H9 (cell line): ENCODE results near the gene KRT80. TPM values are rescaled to one million over a fixed set of nuclear protein-coding genes. Genes with fewer than 3 reads are reported as not detected.

Experiments
- DNase-seq: peaks from one replicate; pipeline ENCODE4 v3.0.0-alpha.2; 2017
- H2AFZ ChIP-seq: one replicate; pipeline ENCODE4 v1.6.1; 2013; ENCODE audit warnings: mild to moderate bottlenecking, low read length, control low read depth, moderate library complexity
- H2AK5ac ChIP-seq: 2 replicates; pipeline ENCODE4 v1.6.1; 2013; ENCODE audit warnings: low read length, control low read depth, mixed read lengths; ENCODE audit not compliant: insufficient read length
- H2BK120ac ChIP-seq: one replicate; pipeline ENCODE4 v1.6.1; 2013; ENCODE audit warnings: low read depth, mild to moderate bottlenecking, low read length, control low read depth, inconsistent platforms; ENCODE audit not compliant: poor library complexity, severe bottlenecking
- H2BK12ac ChIP-seq: 2 replicates; pipeline ENCODE4 v1.6.1; 2013; ENCODE audit warnings: low read length, control low read depth, mixed read lengths, low read depth; ENCODE audit not compliant: insufficient read length
- H2BK15ac ChIP-seq: 2 replicates; pipeline ENCODE4 v1.6.1; 2013; ENCODE audit warnings: low read depth, low read length, control low read depth
- H2BK20ac ChIP-seq: one replicate; pipeline ENCODE4 v1.6.1; 2013; ENCODE audit warnings: low read depth, mild to moderate bottlenecking, low read length, control low read depth, inconsistent platforms; ENCODE audit not compliant: poor library complexity, severe bottlenecking
- H2BK5ac ChIP-seq: 2 replicates; pipeline ENCODE4 v1.6.1; 2013; ENCODE audit warnings: low read length, control low read depth, mixed read lengths; ENCODE audit not compliant: insufficient read length
- H3K14ac ChIP-seq: 2 replicates; pipeline ENCODE4 v1.6.1; 2013; ENCODE audit warnings: low read length, control low read depth; ENCODE audit not compliant: insufficient read depth
- H3K18ac ChIP-seq: 2 replicates; pipeline ENCODE4 v1.6.1; 2013; ENCODE audit warnings: low read depth, mild to moderate bottlenecking, mixed read lengths, low read length, control low read depth; ENCODE audit not compliant: insufficient read length
- H3K23ac ChIP-seq: 2 replicates; pipeline ENCODE4 v1.6.1; 2013; ENCODE audit warnings: low read length, control low read depth, mixed read lengths, low read depth; ENCODE audit not compliant: insufficient read length
- H3K23me2 ChIP-seq: 2 replicates; pipeline ENCODE4 v1.6.1; 2013; ENCODE audit warnings: low read depth, mild to moderate bottlenecking, mixed read lengths, low read length, control low read depth; ENCODE audit not compliant: insufficient read length, poor library complexity, severe bottlenecking
- H3K27ac ChIP-seq: 2 replicates; pipeline ENCODE4 v1.5.1; 2013; ENCODE audit warnings: low read length, control low read depth, mixed read lengths, low read depth; ENCODE audit not compliant: insufficient read length
- H3K27me3 ChIP-seq: 2 replicates; pipeline ENCODE4 v1.6.1; 2013; ENCODE audit warnings: low read length, control low read depth, inconsistent platforms; ENCODE audit not compliant: insufficient read depth
- H3K4ac ChIP-seq: 2 replicates; pipeline ENCODE4 v1.6.1; 2013; ENCODE audit warnings: low read depth, mild to moderate bottlenecking, control low read depth, inconsistent platforms, low read length, moderate library complexity
- H3K4me1 ChIP-seq: 2 replicates; pipeline ENCODE4 v1.6.1; 2013; ENCODE audit warnings: low read length, control low read depth, inconsistent platforms; ENCODE audit not compliant: insufficient read depth
- H3K4me2 ChIP-seq: 2 replicates; pipeline ENCODE4 v1.6.1; 2013; ENCODE audit warnings: low read length, control low read depth, mixed read lengths; ENCODE audit not compliant: insufficient read length, insufficient read depth
- H3K56ac ChIP-seq: 2 replicates; pipeline ENCODE4 v1.6.1; 2013; ENCODE audit warnings: low read depth, mild to moderate bottlenecking, mixed read lengths, low read length, control low read depth; ENCODE audit not compliant: insufficient read length
- H3K79me1 ChIP-seq: 2 replicates; pipeline ENCODE4 v1.6.1; 2013; ENCODE audit warnings: low read depth, mild to moderate bottlenecking, moderate library complexity, low read length, control low read depth, inconsistent platforms; ENCODE audit not compliant: insufficient read depth, poor library complexity, severe bottlenecking
- H3K79me2 ChIP-seq: 2 replicates; pipeline ENCODE4 v1.6.1; 2013; ENCODE audit warnings: low read length, control low read depth, inconsistent platforms; ENCODE audit not compliant: insufficient read depth
- H3K9ac ChIP-seq: 2 replicates; pipeline ENCODE4 v1.6.1; 2013; ENCODE audit warnings: low read length, control low read depth, mixed read lengths; ENCODE audit not compliant: insufficient read length; ENCODE audit errors: extremely low read depth
- H3K9me3 ChIP-seq: one replicate; pipeline ENCODE4 v1.6.1; 2013; ENCODE audit warnings: low read depth, low read length, inconsistent platforms; ENCODE audit not compliant: control insufficient read depth
- H3T11ph ChIP-seq: one replicate; pipeline ENCODE4 v1.6.1; 2013; ENCODE audit warnings: mild to moderate bottlenecking, low read length, control low read depth, inconsistent platforms
- H4K20me1 ChIP-seq: one replicate; pipeline ENCODE4 v1.6.1; 2013; ENCODE audit not compliant: control insufficient read depth, insufficient read length, insufficient read depth
- H4K5ac ChIP-seq: 2 replicates; pipeline ENCODE4 v1.6.1; 2013; ENCODE audit warnings: low read depth, mild to moderate bottlenecking, mixed read lengths, low read length, control low read depth; ENCODE audit not compliant: insufficient read length
- H4K8ac ChIP-seq: replicated peaks from 2 replicates; pipeline ENCODE4 v1.6.1; 2013; ENCODE audit warnings: low read length, control low read depth, mixed read lengths, low read depth; ENCODE audit not compliant: insufficient read length
- H4K91ac ChIP-seq: 2 replicates; pipeline ENCODE4 v1.6.1; 2013; ENCODE audit warnings: low read depth, mild to moderate bottlenecking, moderate library complexity, mixed read lengths, low read length, control low read depth; ENCODE audit not compliant: insufficient read length
- H3K27ac Mint-ChIP-seq, 3 experiments: 2 replicates in 2 of 3; 3 replicates in 1 of 3; pipeline ENCODE4 v1.8.0; 2020 to 2021; ENCODE audit warnings: mixed read lengths in 3 of 3, mild to moderate bottlenecking in 1 of 3, moderate library complexity in 1 of 3
- H3K27me3 Mint-ChIP-seq: 2 replicates; pipeline ENCODE4 v1.8.0; 2021; ENCODE audit warnings: low read depth, mild to moderate bottlenecking, moderate library complexity, mixed read lengths
- H3K36me3 Mint-ChIP-seq, 3 experiments: 2 replicates in 2 of 3; 3 replicates in 1 of 3; pipeline ENCODE4 v1.8.0; 2020 to 2021; ENCODE audit warnings: low read depth in 3 of 3, mixed read lengths in 3 of 3; ENCODE audit not compliant: insufficient read depth in 1 of 3
- H3K4me1 Mint-ChIP-seq, 2 experiments: 2 replicates each; pipeline ENCODE4 v1.8.0; 2020; ENCODE audit warnings: mixed read lengths in 2 of 2
- H3K4me3 Mint-ChIP-seq, 2 experiments: 2 replicates in 1 of 2; 3 replicates in 1 of 2; pipeline ENCODE4 v1.8.0; 2020 to 2021; ENCODE audit warnings: mild to moderate bottlenecking in 2 of 2, mixed read lengths in 2 of 2, moderate library complexity in 1 of 2
- H3K9me3 Mint-ChIP-seq, 2 experiments: 2 replicates in 1 of 2; 3 replicates in 1 of 2; pipeline ENCODE4 v1.8.0; 2020; ENCODE audit warnings: mild to moderate bottlenecking in 2 of 2, mixed read lengths in 2 of 2, moderate library complexity in 1 of 2
- CTCF ChIP-seq: fragments of 200-600 bp; sonication (generic); conservative IDR thresholded peaks from 3 replicates; pipeline ENCODE4 v1.8.0; 2021; ENCODE audit warnings: antibody characterized with exemption, mild to moderate bottlenecking
- WGBS: extraction: QIAGEN DNeasy Blood & Tissue Kit; methylation state at CpG from one replicate; pipeline ENCODE4 v1.1.7; 2013; ENCODE audit warnings: missing lambda C conversion rate, low lambda C conversion rate, mixed read lengths; ENCODE audit not compliant: insufficient read length; ENCODE audit errors: extremely low coverage; 5-methylcytosine and 5-hydroxymethylcytosine counted together
- total RNA-seq: library from RNA; stranded (reverse); gene quantifications from 2 replicates; pipeline ENCODE4 v1.2.1, GENCODE V29; 2021

The KRT80 gene
- total RNA-seq, 1 experiment from 2014 or later = not detected

DNA sequence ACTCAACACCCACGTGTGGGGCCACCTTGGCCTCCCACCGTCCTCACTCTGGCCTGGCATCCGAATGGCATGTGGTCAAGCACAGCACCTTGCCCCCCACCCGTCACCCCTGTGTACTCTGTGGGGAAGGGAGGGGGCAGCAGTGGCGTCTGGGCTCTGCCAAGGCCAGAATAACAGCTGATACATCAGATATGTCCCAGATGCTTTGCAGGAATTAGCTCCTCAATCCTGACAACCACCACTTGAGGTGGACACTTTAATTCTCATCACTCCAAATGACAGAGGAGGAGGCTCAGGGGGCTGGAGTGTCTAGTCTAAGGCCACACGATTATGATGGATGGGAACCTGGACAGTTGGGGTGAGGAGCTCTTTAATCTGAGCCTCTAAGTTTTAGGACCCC lies 1.7 kb upstream of the KRT80 start:
- Histone ChIP-seq H3K4ac (no peak overlapping the region), H2BK5ac (no peak overlapping the region), H3K23ac (no peak overlapping the region), H4K20me1 (no peaks in the 10 kb centered on the region), H4K91ac (no peak overlapping the region), H4K5ac (no peak overlapping the region), H3K27me3 (no peaks in the 10 kb centered on the region), H3K18ac (no peak overlapping the region), H2AK5ac (no peak overlapping the region), H3K14ac (no peak overlapping the region), H3K4me1 (no peaks in the 10 kb centered on the region), H3K23me2 (no peaks in the 10 kb centered on the region), H3K9me3 (no peaks in the 10 kb centered on the region), H3K4me2 (no peak overlapping the region), H2AFZ (no peak overlapping the region), H3K79me2 (no peaks in the 10 kb centered on the region), H2BK120ac (no peak overlapping the region), H2BK15ac (no peak overlapping the region), H3T11ph (no peak overlapping the region), H4K8ac (no peak overlapping the region), H2BK20ac (no peak overlapping the region), H3K9ac (no peak overlapping the region), H3K56ac (no peak overlapping the region), H2BK12ac (no peak overlapping the region), H3K79me1 (no peaks in the 10 kb centered on the region), H3K27ac (no peak overlapping the region)
- Mint-ChIP-seq H3K9me3 (no peaks in the 10 kb centered on the region), H3K36me3 (no peaks in the 10 kb centered on the region), H3K27me3 (peaks cover 1% of the 10 kb centered on the region), H3K4me1 (peaks cover 6 to 48% of the 10 kb centered on the region in 2 experiments), H3K27ac (no peak overlapping the region), H3K4me3 (no peak overlapping the region)
- no CpG with 5 or more reads among the region's 6 CpGs for WGBS
- no peak for TF ChIP-seq CTCF
- no peak for DNase-seq
